GM12878 (cell line): ENCODE measurements around the gene NDUFB11. TPM values are rescaled to one million over a fixed set of nuclear protein-coding genes. Genes with fewer than 3 reads are reported as not detected.

Source experiments
- BCL3 ChIP-seq: IDR thresholded peaks from 2 replicates; pipeline ENCODE4 v1.6.1; 2011; ENCODE audit warnings: borderline replicate concordance, low read depth, mild to moderate bottlenecking, moderate library complexity, low read length; ENCODE audit not compliant: insufficient read depth, poor library complexity, severe bottlenecking
- CEBPZ ChIP-seq: fragments of 150-350 bp; IDR thresholded peaks from 2 replicates; pipeline ENCODE4 v1.6.1; 2016; ENCODE audit warnings: low read depth, low read length
- ELK1 ChIP-seq: IDR thresholded peaks from 2 replicates; pipeline ENCODE4 v1.6.1; 2012; ENCODE audit warnings: low read depth, low read length, improper control_type of control experiment
- NFXL1 ChIP-seq: fragments of 450-650 bp; IDR thresholded peaks from 2 replicates; pipeline ENCODE4 v1.6.1; 2017; ENCODE audit warnings: antibody characterized with exemption, mild to moderate bottlenecking, borderline replicate concordance
- POLR2AphosphoS2 ChIP-seq: IDR thresholded peaks from 2 replicates; pipeline ENCODE4 v1.6.1; 2011; ENCODE audit warnings: low read depth, mild to moderate bottlenecking, low read length, improper control_type of control experiment, moderate library complexity
- RBBP5 ChIP-seq: fragments of 200-600 bp; sonication (generic); conservative IDR thresholded peaks from 2 replicates; pipeline ENCODE4 v1.6.1; 2016
- RELA ChIP-seq: fragments of 450-650 bp; IDR thresholded peaks from 2 replicates; pipeline ENCODE4 v1.8.0; 2014; ENCODE audit warnings: borderline replicate concordance; ENCODE audit not compliant: partially characterized antibody
- SMARCA5 ChIP-seq: fragments of 450-650 bp; IDR thresholded peaks from 2 replicates; pipeline ENCODE4 v1.6.1; 2017; ENCODE audit warnings: mild to moderate bottlenecking
- polyA plus RNA-seq, 11 experiments: library from polyadenylated mRNA; depleted of rRNA in 4 of 11; unstranded in 6 of 11; stranded (reverse) in 5 of 11; fragments of >200 nt; fragmentation: Nextera tagmentation in 4 of 11; fragmentation: Illumina TruSeq in 1 of 11; extraction: Ambion mirVana in 4 of 11; extraction: Trizol in 1 of 11; gene quantifications; 1 replicate in 1 of 11; 2 replicates in 10 of 11; pipeline versions ENCODE4 v1.2.1 to v1.2.3, GENCODE V29; 2011 to 2016; ENCODE audit warnings: inconsistent platforms in 2 of 11, missing spikeins in 2 of 11, low read depth in 1 of 11
- total RNA-seq, 4 experiments: library from RNA; depleted of rRNA in 3 of 4; stranded (reverse); fragments of >200 nt in 3 of 4; fragmentation: Illumina TruSeq in 1 of 4; extraction: Trizol in 1 of 4; gene quantifications; 2 replicates each; pipeline versions ENCODE4 v1.2.1 to v1.2.3, GENCODE V29; 2013 to 2021

The NDUFB11 gene
- total and polyA plus RNA-seq, 10 of the 15 experiments (the other 5 are each of a cell fraction or from before 2014, with no cell fraction given), result 16.1 to 202 (median 83.3) TPM

GRCh38 chrX:47178337-47178736 is 33.8 kb upstream of the NDUFB11 start (continued):
- TF ChIP-seq BCL3 (no peak), CEBPZ (no peak), POLR2AphosphoS2 (no peak), NFXL1 (no peak), ELK1 (no peak), RELA (no peak), SMARCA5 (no peak), RBBP5 (no peak)
